Astrocyte (in vitro differentiated cells and primary cell): Measurements from ENCODE around the gene ENDOV. TPM values are rescaled to one million over a fixed set of nuclear protein-coding genes. Genes with fewer than 3 reads are reported as not detected.

Experiments used
- DNase-seq: peaks from one replicate; pipeline ENCODE4 v3.0.0-alpha.2; 2010; ENCODE audit warnings: low read depth
- FAIRE-seq: peaks from 2 replicates; lab custom pipeline; 2011; peaks lifted over from hg19 to GRCh38; lab: Jason Lieb, UNC
- H2AFZ ChIP-seq: 2 replicates; pipeline ENCODE4 v1.6.0; 2012; ENCODE audit warnings: low read depth, low read length, inconsistent platforms
- H3K27ac ChIP-seq: 2 replicates; pipeline ENCODE4 v1.5.1; 2011; ENCODE audit warnings: low read depth, low read length, inconsistent platforms
- H3K27me3 ChIP-seq: 2 replicates; pipeline ENCODE4 v1.6.0; 2011; ENCODE audit warnings: low read length, inconsistent platforms; ENCODE audit not compliant: insufficient read depth
- H3K36me3 ChIP-seq: 2 replicates; pipeline ENCODE4 v1.5.1; 2011; ENCODE audit warnings: low read length, inconsistent platforms; ENCODE audit not compliant: insufficient read depth
- H3K4me1 ChIP-seq: 2 replicates; pipeline ENCODE4 v1.5.1; 2011; ENCODE audit warnings: low read length, inconsistent platforms; ENCODE audit not compliant: insufficient read depth
- H3K4me2 ChIP-seq: 2 replicates; pipeline ENCODE4 v1.6.0; 2012; ENCODE audit warnings: low read length, inconsistent platforms
- H3K4me3 ChIP-seq: 2 replicates; pipeline ENCODE4 v1.5.1; 2011; ENCODE audit warnings: low read depth, mild to moderate bottlenecking, low read length, inconsistent platforms; ENCODE audit not compliant: insufficient read depth
- H3K79me2 ChIP-seq: 2 replicates; pipeline ENCODE4 v1.6.0; 2012; ENCODE audit warnings: mild to moderate bottlenecking, low read length, inconsistent platforms; ENCODE audit not compliant: insufficient read depth
- H3K9ac ChIP-seq: 2 replicates; pipeline ENCODE4 v1.6.0; 2012; ENCODE audit warnings: mild to moderate bottlenecking, low read length, inconsistent platforms
- H3K9me3 ChIP-seq: 2 replicates; pipeline ENCODE4 v1.5.1; 2012; ENCODE audit warnings: low read depth, mild to moderate bottlenecking, low read length, inconsistent platforms; ENCODE audit not compliant: insufficient read depth
- H4K20me1 ChIP-seq: 2 replicates; pipeline ENCODE4 v1.6.0; 2012; ENCODE audit warnings: low read length, inconsistent platforms; ENCODE audit not compliant: insufficient read depth
- H3K27ac Mint-ChIP-seq: one replicate; pipeline ENCODE4 v1.8.0; 2021; ENCODE audit warnings: mild to moderate bottlenecking, mixed read lengths; ENCODE audit not compliant: unreplicated experiment
- H3K27me3 Mint-ChIP-seq: one replicate; pipeline ENCODE4 v1.8.0; 2021; ENCODE audit warnings: low read depth, mixed read lengths; ENCODE audit not compliant: unreplicated experiment
- H3K36me3 Mint-ChIP-seq: one replicate; pipeline ENCODE4 v1.8.0; 2021; ENCODE audit warnings: low read depth, mixed read lengths; ENCODE audit not compliant: unreplicated experiment
- H3K4me1 Mint-ChIP-seq: one replicate; pipeline ENCODE4 v1.8.0; 2021; ENCODE audit warnings: low read depth, mixed read lengths; ENCODE audit not compliant: unreplicated experiment
- H3K4me3 Mint-ChIP-seq: one replicate; pipeline ENCODE4 v1.8.0; 2021; ENCODE audit warnings: mild to moderate bottlenecking, moderate library complexity, mixed read lengths; ENCODE audit not compliant: unreplicated experiment
- H3K9me3 Mint-ChIP-seq: one replicate; pipeline ENCODE4 v1.8.0; 2021; ENCODE audit warnings: mild to moderate bottlenecking, mixed read lengths; ENCODE audit not compliant: unreplicated experiment
- CTCF ChIP-seq: IDR thresholded peaks from 2 replicates; pipeline ENCODE4 v1.5.1; 2011; ENCODE audit warnings: low read depth, mild to moderate bottlenecking, inconsistent platforms, low read length, moderate library complexity; ENCODE audit not compliant: insufficient read depth
- EZH2 ChIP-seq: IDR thresholded peaks from 2 replicates; pipeline ENCODE4 v1.6.1; 2012; ENCODE audit warnings: mild to moderate bottlenecking, low read length, inconsistent platforms; ENCODE audit not compliant: insufficient read depth
- total RNA-seq: library from RNA; stranded (reverse); gene quantifications from 2 replicates; pipeline ENCODE4 v1.2.1, GENCODE V29; 2021

Gene ENDOV
- total RNA-seq, 1 donor from 2014 or later, result 20.7 TPM

- peaks cover 3% of the 10 kb centered on the region for H3K4me1 ChIP-seq
- no peaks in the 10 kb centered on the region for H3K36me3 ChIP-seq
- DNase-seq (no peak), FAIRE-seq (no peak)
- no peaks in the 10 kb centered on the region for H4K20me1 ChIP-seq
- no peak overlapping the region for H3K4me3 Mint-ChIP-seq
- peaks cover 31% of the 10 kb centered on the region for H3K27me3 ChIP-seq
- no peak overlapping the region for H3K27ac ChIP-seq
- no peak overlapping the region for H2AFZ ChIP-seq
- H3K4me2 ChIP-seq, result no peak overlapping the region
- no peak overlapping the region for H3K27ac Mint-ChIP-seq
- peaks cover 4% of the 10 kb centered on the region for H3K4me1 Mint-ChIP-seq
- no peaks in the 10 kb centered on the region for H3K9me3 ChIP-seq
- no peaks in the 10 kb centered on the region for H3K9me3 Mint-ChIP-seq
- H3K36me3 Mint-ChIP-seq, result no peaks in the 10 kb centered on the region
- peaks cover under 1% of the 10 kb centered on the region for H3K79me2 ChIP-seq
- no peak overlapping the region for H3K4me3 ChIP-seq
- peaks cover 37% of the 10 kb centered on the region for H3K27me3 Mint-ChIP-seq
- no peak for TF ChIP-seq EZH2
- no peak for TF ChIP-seq CTCF
- no peak overlapping the region for H3K9ac ChIP-seq
Observed at GRCh38 chr17:80459234-80459633, 44.3 kb downstream of the ENDOV start.

- Histone ChIP-seq H3K27ac (no peak overlapping the region), H3K36me3 (no peaks in the 10 kb centered on the region), H3K4me3 (no peak overlapping the region), H3K9me3 (no peaks in the 10 kb centered on the region), H3K4me1 (no peaks in the 10 kb centered on the region), H2AFZ (no peak overlapping the region), H3K4me2 (no peak overlapping the region), H3K27me3 (peaks cover 31% of the 10 kb centered on the region), H3K9ac (no peak overlapping the region), H4K20me1 (no peaks in the 10 kb centered on the region), H3K79me2 (no peaks in the 10 kb centered on the region)
- Mint-ChIP-seq H3K27ac (no peak overlapping the region), H3K9me3 (no peaks in the 10 kb centered on the region), H3K4me3 (no peak overlapping the region), H3K4me1 (peaks cover 3% of the 10 kb centered on the region), H3K36me3 (no peaks in the 10 kb centered on the region), H3K27me3 (peaks cover 45% of the 10 kb centered on the region)
- no peak for TF ChIP-seq CTCF
- no peak for TF ChIP-seq EZH2
- no peak for FAIRE-seq
- DNase-seq, result no peak
Observed at GRCh38 chr17:80460429-80460834, 45.5 kb downstream of the ENDOV start.

- Histone ChIP-seq H3K9ac (no peak overlapping the region), H3K27me3 (peaks cover 39% of the 10 kb centered on the region), H3K4me1 (no peaks in the 10 kb centered on the region), H3K27ac (no peak overlapping the region), H3K36me3 (no peaks in the 10 kb centered on the region), H3K9me3 (no peaks in the 10 kb centered on the region), H3K4me2 (no peak overlapping the region), H4K20me1 (no peaks in the 10 kb centered on the region), H3K79me2 (no peaks in the 10 kb centered on the region), H2AFZ (no peak overlapping the region), H3K4me3 (no peak overlapping the region)
- H3K9me3 Mint-ChIP-seq, result no peaks in the 10 kb centered on the region
- no peaks in the 10 kb centered on the region for H3K36me3 Mint-ChIP-seq
- peaks cover 3% of the 10 kb centered on the region for H3K4me1 Mint-ChIP-seq
- FAIRE-seq (no peak), DNase-seq (no peak)
- no peak overlapping the region for H3K4me3 Mint-ChIP-seq
- TF ChIP-seq CTCF (no peak), EZH2 (no peak)
- H3K27ac Mint-ChIP-seq, result no peak overlapping the region
- peaks cover 54% of the 10 kb centered on the region for H3K27me3 Mint-ChIP-seq
Observed at GRCh38 chr17:80461528-80462160, 46.7 kb downstream of the ENDOV start.
